ENCODE measurements around the gene MPP3.

GRCh38 chr17:43879723-43880419, 46.9 kb upstream of the MPP3 start:
- TF ChIP-seq GATA2 (IDR thresholded peaks at IDR 0.05; ENCODE audit: low read depth, low read length) (no peak), GATA3 (IDR thresholded peaks at IDR 0.05; ENCODE audit: low read depth, low read length) (no peak)

All from SH-SY5Y (cell line).